Measurements from ENCODE around the gene ADGRE3. TPM values are rescaled to one million over a fixed set of nuclear protein-coding genes. Genes with fewer than 3 reads are reported as not detected.

The ADGRE3 gene
- total RNA-seq, 2 donors from 2014 or later: not detected

DNA sequence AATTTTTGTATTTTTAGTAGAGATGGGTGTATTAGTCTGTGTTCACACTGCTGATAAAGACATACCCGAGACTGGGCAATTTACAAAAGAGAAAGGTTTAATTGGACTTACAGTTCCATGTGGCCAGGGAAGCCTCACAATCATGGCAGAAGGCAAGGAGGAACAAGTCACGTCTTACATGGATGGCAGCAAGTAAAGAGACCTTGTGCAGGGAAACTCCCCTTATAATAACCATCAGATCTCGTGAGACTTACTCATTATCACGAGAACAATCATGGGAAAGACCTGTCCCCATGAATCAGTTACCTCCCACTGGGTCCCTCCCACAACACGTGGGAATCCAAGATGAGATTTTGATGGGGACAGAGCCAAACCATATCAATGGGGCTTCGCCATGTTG is 29.8 kb upstream of the ADGRE3 start:
- H3K27me3 ChIP-seq (replicated peaks; ENCODE audit: insufficient read depth): no peaks in the 10 kb centered on the region
- no peak overlapping the region for H3K27ac ChIP-seq
- H3K36me3 ChIP-seq: peaks cover 88% of the 10 kb centered on the region
- TF ChIP-seq, protein P1, sequence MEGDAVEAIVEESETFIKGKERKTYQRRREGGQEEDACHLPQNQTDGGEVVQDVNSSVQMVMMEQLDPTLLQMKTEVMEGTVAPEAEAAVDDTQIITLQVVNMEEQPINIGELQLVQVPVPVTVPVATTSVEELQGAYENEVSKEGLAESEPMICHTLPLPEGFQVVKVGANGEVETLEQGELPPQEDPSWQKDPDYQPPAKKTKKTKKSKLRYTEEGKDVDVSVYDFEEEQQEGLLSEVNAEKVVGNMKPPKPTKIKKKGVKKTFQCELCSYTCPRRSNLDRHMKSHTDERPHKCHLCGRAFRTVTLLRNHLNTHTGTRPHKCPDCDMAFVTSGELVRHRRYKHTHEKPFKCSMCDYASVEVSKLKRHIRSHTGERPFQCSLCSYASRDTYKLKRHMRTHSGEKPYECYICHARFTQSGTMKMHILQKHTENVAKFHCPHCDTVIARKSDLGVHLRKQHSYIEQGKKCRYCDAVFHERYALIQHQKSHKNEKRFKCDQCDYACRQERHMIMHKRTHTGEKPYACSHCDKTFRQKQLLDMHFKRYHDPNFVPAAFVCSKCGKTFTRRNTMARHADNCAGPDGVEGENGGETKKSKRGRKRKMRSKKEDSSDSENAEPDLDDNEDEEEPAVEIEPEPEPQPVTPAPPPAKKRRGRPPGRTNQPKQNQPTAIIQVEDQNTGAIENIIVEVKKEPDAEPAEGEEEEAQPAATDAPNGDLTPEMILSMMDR (IDR thresholded peaks at IDR 0.05): no peak
- H3K4me1 ChIP-seq (ENCODE audit: control insufficient read depth in 1 of 2, low read depth in 2 of 2): no peaks in the 10 kb centered on the region
- ATAC-seq (ENCODE audit: insufficient number of reproducible peaks, low FRiP score, low read depth) (no peak), DNase-seq (ENCODE audit: low spot score) (no peak)
- no peaks in the 10 kb centered on the region for H3K9me3 ChIP-seq
- no peak overlapping the region for H3K4me3 ChIP-seq

DNA sequence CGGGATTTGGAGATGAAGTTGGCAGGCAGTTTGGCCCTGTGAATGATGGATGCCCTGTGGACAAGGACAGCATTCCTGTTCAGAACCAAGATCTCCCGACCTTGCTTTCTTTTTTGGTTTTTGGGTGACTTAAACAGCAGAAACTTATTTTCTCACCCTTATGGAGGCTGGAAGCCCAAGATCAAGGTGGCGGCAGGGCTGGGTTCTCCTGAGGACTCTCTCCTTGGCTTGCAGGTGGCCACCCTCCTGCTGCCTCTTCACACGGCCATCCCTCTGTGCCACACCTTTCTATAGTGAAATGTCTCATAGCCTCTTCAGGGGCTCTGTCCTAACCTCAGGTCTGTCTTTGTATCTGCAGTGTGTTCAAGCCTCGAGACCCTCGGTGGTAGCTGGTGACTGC is 29.2 kb upstream of the ADGRE3 start:
- TF ChIP-seq, protein P1 (IDR thresholded peaks at IDR 0.05): no peak
- H3K9me3 ChIP-seq: no peaks in the 10 kb centered on the region
- no peak for ATAC-seq (ENCODE audit: insufficient number of reproducible peaks, low FRiP score, low read depth)
- no peaks in the 10 kb centered on the region for H3K27me3 ChIP-seq (replicated peaks; ENCODE audit: insufficient read depth)
- DNase-seq (ENCODE audit: low spot score): no peak
- H3K4me3 ChIP-seq: no peak overlapping the region
- no peak overlapping the region for H3K27ac ChIP-seq
- H3K4me1 ChIP-seq (ENCODE audit: control insufficient read depth in 1 of 2, low read depth in 2 of 2): no peaks in the 10 kb centered on the region
- H3K36me3 ChIP-seq: peaks cover 87% of the 10 kb centered on the region

DNA sequence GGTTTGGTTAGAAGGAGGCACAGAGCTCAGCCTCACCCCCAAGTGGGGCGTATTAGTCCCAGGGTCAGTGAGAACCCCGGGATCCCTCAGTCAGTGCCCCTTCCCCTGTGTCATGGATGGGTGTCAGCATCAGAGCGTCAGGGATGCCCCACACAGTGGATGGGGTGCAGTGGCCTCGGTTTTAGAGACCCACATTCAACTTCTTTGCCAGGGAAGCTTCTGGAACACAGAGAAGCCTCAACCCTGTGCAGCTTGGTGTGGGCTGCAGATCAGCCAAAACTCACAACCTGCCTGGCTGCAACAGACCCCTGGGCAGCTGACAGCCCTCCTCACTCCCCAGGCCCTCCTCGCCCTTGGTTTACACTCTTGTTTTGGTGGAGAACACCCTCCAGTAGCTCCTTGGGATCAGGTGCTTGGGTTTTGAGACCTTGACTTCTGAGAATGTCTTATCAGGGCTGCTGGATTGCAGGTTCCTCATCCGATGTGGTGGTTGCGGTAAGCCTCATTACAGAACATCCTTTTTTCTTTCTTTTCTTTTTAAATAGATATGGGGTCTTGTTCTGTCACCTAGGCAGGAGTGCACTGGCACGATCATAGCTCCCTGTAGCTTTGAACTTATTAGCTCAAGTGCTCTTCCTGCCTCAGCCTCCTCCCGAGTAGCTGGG is 26.2 kb upstream of the ADGRE3 start:
- no peaks in the 10 kb centered on the region for H3K27me3 ChIP-seq (replicated peaks; ENCODE audit: insufficient read depth)
- peaks cover 83% of the 10 kb centered on the region for H3K36me3 ChIP-seq
- no peak for ATAC-seq (ENCODE audit: insufficient number of reproducible peaks, low FRiP score, low read depth)
- no peaks in the 10 kb centered on the region for H3K9me3 ChIP-seq
- H3K4me3 ChIP-seq: no peak overlapping the region
- H3K4me1 ChIP-seq (ENCODE audit: control insufficient read depth in 1 of 2, low read depth in 2 of 2): no peaks in the 10 kb centered on the region
- no peak overlapping the region for H3K27ac ChIP-seq
- DNase-seq (ENCODE audit: low spot score): no peak
- TF ChIP-seq, protein P1 (IDR thresholded peaks at IDR 0.05): no peak

GRCh38 chr19:14699641-14700040 is 25.0 kb upstream of the ADGRE3 start:
- H3K27ac ChIP-seq: no peak overlapping the region
- H3K36me3 ChIP-seq: peaks cover 84% of the 10 kb centered on the region
- ATAC-seq (ENCODE audit: insufficient number of reproducible peaks, low FRiP score, low read depth) (no peak), DNase-seq (ENCODE audit: low spot score) (no peak)
- H3K27me3 ChIP-seq (replicated peaks; ENCODE audit: insufficient read depth): no peaks in the 10 kb centered on the region
- no peaks in the 10 kb centered on the region for H3K4me1 ChIP-seq (ENCODE audit: control insufficient read depth in 1 of 2, low read depth in 2 of 2)
- no peak overlapping the region for H3K4me3 ChIP-seq
- H3K9me3 ChIP-seq: no peaks in the 10 kb centered on the region
- TF ChIP-seq, protein P1 (IDR thresholded peaks at IDR 0.05): no peak

- TF ChIP-seq, protein P1 (IDR thresholded peaks at IDR 0.05): no peak
- ATAC-seq (ENCODE audit: insufficient number of reproducible peaks, low FRiP score, low read depth) (no peak), DNase-seq (ENCODE audit: low spot score) (no peak)
- Histone ChIP-seq H3K9me3 (no peaks in the 10 kb centered on the region), H3K4me1 (ENCODE audit: control insufficient read depth in 1 of 2, low read depth in 2 of 2) (peaks cover 4 to 9% of the 10 kb centered on the region in 2 donors), H3K27me3 (replicated peaks; ENCODE audit: insufficient read depth) (no peaks in the 10 kb centered on the region), H3K4me3 (no peak overlapping the region), H3K36me3 (peaks cover 53% of the 10 kb centered on the region), H3K27ac (no peak overlapping the region)
Observed at GRCh38 chr19:14695471-14695870, 20.8 kb upstream of the ADGRE3 start.

All from thoracic aorta (tissue), 2 donors.